ENCODE results near the gene TSEN34. TPM values are rescaled to one million over a fixed set of nuclear protein-coding genes. Genes with fewer than 3 reads are reported as not detected.
"Not testable (repeated sequence)": the region's sequence is repeated elsewhere in the genome, so short reads cannot be mapped to it uniquely, and the experiment has no call there.

The TSEN34 gene
- total RNA-seq, 1 donor from 2014 or later = 24.6 TPM

- DNase-seq (ENCODE audit: low spot score) = no peak
Observed at GRCh38 chr19:54207983-54208783, 17.1 kb downstream of the TSEN34 start.

- DNase-seq (ENCODE audit: low spot score) = no peak
Observed at GRCh38 chr19:54208784-54209057, 17.6 kb downstream of the TSEN34 start.

- no peak for DNase-seq (ENCODE audit: low spot score)
Observed at GRCh38 chr19:54209058-54209810, 18.1 kb downstream of the TSEN34 start.

GRCh38 chr19:54209811-54210494 lies 18.8 kb downstream of the TSEN34 start:
- no peak for DNase-seq (ENCODE audit: low spot score)

- no peak for DNase-seq (ENCODE audit: low spot score)
Observed at GRCh38 chr19:54211235-54211634, 20.1 kb downstream of the TSEN34 start.

GRCh38 chr19:54214217-54214616 lies 23.1 kb downstream of the TSEN34 start:
- DNase-seq (ENCODE audit: low spot score) = not testable (repeated sequence)

GRCh38 chr19:54214734-54215133 lies 23.6 kb downstream of the TSEN34 start:
- DNase-seq (ENCODE audit: low spot score) = not testable (repeated sequence)

- DNase-seq (ENCODE audit: low spot score) = no peak
Observed at GRCh38 chr19:54216869-54217268, 25.8 kb downstream of the TSEN34 start.

GRCh38 chr19:54217517-54218247 lies 26.6 kb downstream of the TSEN34 start:
- DNase-seq (ENCODE audit: low spot score) = not testable (repeated sequence)

GRCh38 chr19:54218259-54218658 lies 27.2 kb downstream of the TSEN34 start:
- DNase-seq (ENCODE audit: low spot score) = no peak

- no peak for DNase-seq (ENCODE audit: low spot score)
Observed at GRCh38 chr19:54218960-54219661, 28.0 kb downstream of the TSEN34 start.

GRCh38 chr19:54219702-54220101 lies 28.6 kb downstream of the TSEN34 start:
- not testable (repeated sequence) for DNase-seq (ENCODE audit: low spot score)

GRCh38 chr19:54221947-54222346 lies 30.8 kb downstream of the TSEN34 start:
- DNase-seq (ENCODE audit: low spot score) = not testable (repeated sequence)

GRCh38 chr19:54222474-54223276 lies 31.6 kb downstream of the TSEN34 start, which contains the start of gene LILRB3:
LILRB3 (minus strand) TSS chr19:54223007; CDS start chr19:54222976, 31 bp downstream.
- not testable (repeated sequence) for DNase-seq (ENCODE audit: low spot score)

- DNase-seq (ENCODE audit: low spot score) = not testable (repeated sequence)
Observed at GRCh38 chr19:54223277-54223936, 32.3 kb downstream of the TSEN34 start.

GRCh38 chr19:54223937-54224281 lies 32.8 kb downstream of the TSEN34 start:
- not testable (repeated sequence) for DNase-seq (ENCODE audit: low spot score)

- DNase-seq (ENCODE audit: low spot score) = not testable (repeated sequence)
Observed at GRCh38 chr19:54224619-54225018, 33.5 kb downstream of the TSEN34 start.

- peak; percentile 83 for DNase-seq (ENCODE audit: low spot score)
Observed at GRCh38 chr19:54229146-54229545, 38.0 kb downstream of the TSEN34 start.

- peak; percentile 87 for DNase-seq (ENCODE audit: low spot score)
Observed at GRCh38 chr19:54230031-54230430, 38.9 kb downstream of the TSEN34 start.

Measured in mesenteric fat pad (tissue), 1 donor.